NCI-H2107 treated with DMSO at 0.1 percent for 48 hours (cell line): ENCODE results near the gene ERN1.
"Not testable (repeated sequence)": the region's sequence is repeated elsewhere in the genome, so short reads cannot be mapped to it uniquely, and the experiment has no call there.

Experiments
- DNase-seq: peaks from one replicate; lab custom pipeline; 2025; ENCODE audit not compliant: unreplicated experiment; lab: John Stamatoyannopoulos, UW

The ERN1 gene

DNA sequence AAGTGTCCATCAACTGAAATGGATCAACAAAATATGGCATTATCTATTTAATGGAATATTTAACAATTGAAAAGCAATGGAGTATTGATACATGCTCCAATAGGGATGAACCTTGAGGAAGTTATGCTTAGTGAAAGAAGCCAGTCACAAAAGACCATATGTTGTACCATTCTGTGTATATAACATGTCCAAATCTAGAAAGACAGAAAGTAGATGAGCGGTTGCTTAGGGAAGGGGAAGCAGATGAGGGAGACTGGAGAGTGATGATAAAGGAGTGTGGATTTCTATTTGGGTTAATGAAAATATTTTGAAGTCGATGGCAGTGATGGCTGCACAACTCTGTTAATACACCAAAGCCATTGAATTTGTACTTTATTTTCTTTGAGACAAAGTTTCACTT, 8.5 kb upstream of the ERN1 start:
- DNase-seq = no peak

DNA sequence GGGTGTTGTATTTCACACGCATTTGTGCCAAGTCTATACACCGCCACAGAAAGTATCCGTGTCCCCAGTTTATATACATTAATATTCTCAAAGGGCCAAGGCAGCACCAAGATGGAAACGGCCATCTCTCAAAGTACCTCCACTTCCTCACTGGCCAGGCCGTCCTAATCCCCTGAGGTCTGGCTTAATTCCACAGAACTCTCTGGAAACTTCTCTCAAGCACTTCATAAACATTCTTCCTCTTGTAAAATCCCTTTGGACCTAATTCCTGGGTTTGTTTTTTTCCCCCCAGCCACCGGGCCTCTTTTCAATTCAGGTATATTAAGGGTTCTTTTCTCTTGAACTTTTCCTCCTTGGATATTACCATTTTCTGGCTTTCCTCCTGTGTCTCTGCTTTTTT, 5.1 kb upstream of the ERN1 start:
- DNase-seq = no peak

DNA sequence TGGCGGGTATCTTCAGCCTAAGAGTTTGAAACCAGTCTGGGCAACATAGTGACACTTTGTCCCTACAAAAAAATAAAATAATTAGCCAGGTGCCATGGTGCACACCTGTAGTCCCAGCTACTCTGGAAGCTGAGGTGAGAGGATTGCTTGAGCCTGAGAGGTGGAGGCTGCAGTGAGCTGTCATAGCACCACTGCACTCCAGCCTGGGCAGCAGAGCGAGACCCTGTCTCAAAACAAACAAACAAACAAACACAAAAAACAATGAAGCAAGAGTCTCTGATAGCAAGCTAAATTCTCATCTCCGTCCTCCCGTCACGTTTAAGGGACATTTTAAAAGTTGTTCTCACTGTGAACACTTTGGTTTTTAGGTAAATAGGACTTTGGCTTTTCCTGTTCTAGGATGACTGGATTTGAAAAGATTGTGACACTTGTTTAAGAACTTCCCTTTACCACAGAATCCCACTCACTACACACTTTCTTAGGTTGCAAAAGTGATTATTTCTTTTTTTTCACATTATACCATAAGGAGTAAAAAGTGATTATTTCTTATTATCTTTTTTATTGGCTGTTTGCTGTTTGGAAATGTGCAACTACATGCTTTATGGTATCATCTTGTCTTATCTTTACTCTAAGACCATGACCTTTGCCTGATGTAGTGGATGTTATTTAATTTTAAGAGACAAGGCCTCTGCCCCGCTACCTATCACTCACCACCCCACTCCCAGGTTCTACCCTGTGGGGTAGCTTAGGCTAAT, 4.4 kb upstream of the ERN1 start:
- DNase-seq = no peak

DNA sequence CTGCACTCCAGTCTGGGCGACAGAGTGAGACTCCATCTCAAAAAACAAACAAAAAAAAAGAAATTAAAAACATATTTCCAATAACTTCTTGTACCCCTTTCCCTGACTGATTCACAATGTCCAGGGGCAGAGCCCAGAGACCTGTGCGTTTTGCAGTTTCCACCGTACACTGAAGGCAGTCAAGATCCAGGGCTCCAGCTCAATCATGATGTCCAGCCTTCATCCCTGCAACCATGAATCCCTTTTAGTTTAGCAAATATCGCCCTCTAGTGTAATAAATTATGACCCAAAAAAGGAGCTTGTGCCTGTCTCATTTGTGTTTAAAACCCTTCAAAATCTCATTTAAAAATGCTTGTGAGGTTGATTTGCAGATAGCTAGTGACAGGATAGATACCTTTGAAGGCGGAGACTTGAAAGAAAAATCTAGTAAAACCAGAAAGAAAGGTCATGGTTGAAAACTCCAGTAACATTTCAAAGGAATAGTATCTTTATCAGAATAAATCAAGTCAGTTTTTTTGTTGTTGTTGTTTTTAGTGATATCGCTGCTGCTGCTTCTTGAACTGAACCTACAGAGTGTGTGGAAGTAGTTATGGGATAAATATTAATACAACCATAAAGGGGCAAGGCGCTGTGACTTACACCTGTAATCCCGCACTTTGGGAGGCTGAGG, 3.7 kb upstream of the ERN1 start:
- peak; percentile 75 for DNase-seq

DNA sequence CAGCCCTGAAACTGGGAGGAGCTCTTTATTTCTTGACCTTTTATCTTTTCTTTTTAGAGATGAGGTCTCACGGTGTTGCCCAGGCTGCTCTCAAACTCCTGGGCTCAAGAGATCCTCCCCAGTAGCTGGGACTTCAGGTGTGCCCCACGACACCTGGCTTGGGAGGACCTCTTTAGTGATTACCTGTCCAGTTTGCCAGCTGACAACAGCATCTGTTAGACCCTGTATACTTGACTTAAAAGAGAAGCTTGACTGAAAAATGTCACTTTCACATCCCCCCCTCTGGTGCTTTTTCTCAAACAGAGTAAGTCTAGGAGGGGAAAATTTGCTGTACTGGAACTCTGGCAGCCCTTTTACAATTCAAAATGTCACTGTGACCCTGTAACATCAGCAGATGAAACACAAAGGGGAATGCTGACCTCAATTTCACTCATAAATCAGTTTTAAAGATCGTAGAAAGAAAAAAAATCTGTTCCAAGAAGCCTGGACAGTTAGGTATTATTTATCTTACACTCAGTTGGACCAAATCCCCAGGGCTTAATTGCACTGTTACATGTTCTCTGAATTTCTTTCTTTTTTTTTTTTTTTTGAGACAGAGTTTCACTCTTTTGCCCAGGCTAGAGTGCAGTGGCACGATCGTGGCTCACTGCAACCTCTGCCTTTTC, 1.8 kb upstream of the ERN1 start:
- DNase-seq = no peak

DNA sequence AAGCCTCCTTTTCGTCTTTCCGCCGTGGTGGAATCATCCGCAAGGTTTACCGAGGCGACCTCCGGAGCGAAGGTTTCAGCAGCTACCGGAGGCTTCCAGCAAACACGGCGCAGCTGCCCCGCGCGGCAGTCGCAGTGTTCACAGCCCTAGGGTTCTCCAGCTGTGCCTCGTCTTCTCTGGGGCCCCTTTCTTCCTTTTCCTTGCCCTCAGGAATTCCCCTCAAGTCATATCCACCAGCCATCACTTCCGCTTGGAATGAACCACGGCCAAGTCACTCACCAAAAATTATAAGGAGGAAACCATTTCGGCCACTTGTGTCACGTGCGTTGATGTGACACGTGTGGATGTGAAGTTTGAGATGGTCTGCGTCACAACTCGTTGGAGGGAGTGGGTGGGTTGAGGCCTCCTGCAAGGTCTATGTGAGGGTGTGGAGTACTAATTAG, 636 bp upstream of the ERN1 start:
- DNase-seq = no peak

DNA sequence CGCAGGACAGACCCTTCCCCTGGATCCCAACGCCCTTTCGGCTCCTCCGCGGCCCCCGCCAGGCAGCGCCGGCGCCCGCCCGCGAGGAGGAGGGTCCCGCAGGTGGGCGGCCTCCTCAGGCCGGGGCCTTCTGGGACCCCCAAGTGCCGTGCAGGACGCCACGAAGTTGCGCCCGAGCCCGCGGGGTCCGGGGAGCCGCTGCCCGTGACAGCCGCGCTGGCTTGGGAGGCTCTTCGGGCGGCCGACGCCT, 504 bp downstream of the ERN1 start:
- no peak for DNase-seq

DNA sequence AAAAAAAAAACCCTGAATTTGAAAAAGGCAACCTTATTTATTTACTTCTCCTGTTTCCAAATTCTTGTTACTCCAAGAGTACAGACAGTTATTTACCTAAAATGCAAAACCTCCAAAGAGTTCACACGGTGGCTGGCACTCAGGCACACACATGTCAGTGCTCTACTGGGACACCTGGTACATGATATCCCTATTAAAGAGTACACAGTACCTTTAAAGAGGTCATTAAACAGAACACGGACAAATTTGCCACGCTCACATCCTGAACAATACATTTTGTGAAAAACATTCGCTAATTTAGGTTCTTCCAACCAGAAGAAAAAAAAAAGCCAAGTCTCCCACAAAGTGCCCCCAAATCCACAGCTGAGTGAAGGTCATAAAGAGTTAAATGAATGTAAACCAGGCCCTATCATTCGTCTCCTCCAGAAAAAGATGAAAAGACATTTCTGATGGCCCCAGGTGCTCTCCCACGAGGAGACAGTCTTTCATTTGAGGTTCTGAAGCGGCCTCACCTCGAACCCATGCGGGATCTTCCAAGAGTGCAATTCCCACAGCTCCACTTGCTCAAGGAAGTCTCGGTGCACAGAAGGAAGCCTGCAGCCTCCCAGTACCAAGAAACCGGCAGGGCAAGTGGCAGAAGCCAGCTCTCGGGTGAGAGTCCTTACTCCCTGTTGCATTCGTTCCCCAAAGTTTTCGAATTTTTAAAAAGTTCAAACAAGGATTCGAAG, 993 bp downstream of the ERN1 start:
- DNase-seq = no peak

DNA sequence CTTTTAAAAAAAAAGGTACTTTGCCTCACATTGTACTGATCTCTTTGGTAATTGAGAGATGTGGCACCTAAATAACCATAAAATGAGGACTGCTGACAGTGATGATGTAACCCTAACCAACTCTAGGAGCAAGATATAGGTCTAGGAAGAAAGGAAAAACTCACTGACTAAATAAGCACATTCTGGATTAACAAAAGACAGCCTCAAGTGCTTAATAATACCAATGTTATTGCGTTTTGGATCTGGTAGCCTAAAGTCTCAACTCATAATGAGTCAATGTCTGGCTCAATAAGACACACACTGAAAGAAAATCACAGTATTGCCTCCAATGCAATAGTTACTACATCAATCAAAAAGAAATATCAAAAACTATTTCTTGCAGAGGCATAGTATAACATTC, 3.0 kb downstream of the ERN1 start:
- no peak for DNase-seq

DNA sequence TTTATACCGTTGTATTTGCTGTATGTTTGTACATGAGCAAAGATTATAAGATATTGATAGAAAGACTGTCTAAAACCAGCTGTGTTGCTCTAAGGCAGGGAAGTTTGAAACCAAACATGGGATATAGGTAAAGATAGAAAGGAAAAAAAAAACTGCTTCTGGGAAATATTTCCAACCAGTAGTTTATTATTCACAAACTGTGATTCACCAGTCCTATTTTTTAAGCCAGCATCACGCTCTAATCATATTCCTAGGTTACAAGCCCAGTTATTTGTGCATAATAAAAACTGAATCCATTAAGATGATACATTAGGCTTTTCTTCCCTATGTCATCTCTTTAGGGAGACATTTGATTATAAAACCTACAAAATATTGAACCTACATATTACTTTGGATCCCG, 4.0 kb downstream of the ERN1 start:
- no peak for DNase-seq

DNA sequence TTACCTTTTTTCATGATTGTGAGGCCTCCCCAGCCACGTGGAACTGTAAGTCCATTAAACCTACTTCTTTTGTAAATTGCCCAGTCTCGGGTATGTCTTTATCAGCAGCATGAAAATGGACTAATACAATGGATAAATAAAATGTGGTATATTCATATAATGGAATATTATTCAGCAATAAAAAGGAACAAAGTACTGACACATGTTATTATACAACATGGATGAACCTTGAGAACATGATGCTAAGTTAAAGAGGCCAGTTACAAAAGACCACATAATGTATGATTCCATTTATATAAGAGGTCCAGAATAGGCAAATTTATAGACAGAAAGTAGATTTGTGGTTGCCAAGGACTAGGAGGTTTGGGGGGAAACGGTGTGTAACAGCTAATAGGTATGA, 5.3 kb downstream of the ERN1 start:
- no peak for DNase-seq

DNA sequence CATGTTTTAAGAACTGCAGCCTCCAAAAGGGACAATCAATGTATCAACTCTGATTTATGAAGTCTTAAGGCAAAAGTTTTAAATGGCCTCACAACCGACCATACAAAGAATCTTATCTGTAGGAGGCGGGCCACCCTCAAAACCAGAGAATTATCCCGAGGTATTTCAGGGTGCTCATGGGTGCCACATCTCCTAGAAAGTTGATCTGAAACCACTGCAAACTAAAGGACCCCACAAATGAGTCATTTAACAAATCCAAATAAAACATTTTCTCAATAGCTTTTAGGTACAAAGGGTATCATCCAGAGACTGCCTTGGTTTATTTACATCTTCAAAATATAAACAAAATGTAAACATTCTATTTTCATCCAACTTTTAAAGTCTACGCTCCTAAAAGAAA, 6.8 kb downstream of the ERN1 start:
- DNase-seq = no peak

DNA sequence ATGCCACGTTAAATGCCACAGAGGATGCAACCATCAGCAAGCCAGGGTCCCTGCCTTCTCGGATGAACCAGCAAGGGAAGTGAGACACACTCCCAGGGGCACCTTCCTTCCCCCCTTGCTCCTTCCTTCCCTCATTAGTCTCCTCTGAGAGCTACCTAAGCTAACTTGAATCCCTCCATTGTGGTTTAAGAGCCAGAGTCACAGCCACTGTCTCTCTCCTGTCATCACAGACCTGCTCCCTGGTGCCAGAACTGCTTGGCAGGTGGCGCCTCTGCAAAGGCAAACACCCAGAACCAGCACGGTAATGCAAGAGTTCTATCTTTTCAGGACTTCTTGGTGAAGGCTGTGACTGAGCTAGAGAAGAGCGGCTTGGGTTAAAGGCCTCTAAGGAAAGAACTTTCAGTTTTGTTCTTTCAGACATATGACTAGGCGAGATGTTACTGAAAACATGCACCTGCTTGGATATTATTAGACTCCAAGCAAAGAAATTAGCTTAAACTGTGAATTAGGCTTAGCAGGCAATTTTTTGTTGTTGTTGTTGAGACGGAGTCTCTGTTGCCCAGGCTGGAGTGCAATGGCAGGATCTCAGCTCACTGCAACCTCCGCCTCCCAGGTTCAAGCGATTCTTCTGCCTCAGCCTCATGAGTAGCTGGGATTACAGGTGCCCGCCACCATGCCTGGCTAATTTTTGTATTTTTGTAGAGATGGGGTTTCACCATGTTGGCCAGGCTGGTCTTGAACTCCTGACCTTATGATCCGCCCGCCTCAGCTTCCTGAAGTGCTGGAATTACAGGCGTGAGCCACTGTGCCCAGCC, 8.8 kb downstream of the ERN1 start:
- DNase-seq = not testable (repeated sequence)

DNA sequence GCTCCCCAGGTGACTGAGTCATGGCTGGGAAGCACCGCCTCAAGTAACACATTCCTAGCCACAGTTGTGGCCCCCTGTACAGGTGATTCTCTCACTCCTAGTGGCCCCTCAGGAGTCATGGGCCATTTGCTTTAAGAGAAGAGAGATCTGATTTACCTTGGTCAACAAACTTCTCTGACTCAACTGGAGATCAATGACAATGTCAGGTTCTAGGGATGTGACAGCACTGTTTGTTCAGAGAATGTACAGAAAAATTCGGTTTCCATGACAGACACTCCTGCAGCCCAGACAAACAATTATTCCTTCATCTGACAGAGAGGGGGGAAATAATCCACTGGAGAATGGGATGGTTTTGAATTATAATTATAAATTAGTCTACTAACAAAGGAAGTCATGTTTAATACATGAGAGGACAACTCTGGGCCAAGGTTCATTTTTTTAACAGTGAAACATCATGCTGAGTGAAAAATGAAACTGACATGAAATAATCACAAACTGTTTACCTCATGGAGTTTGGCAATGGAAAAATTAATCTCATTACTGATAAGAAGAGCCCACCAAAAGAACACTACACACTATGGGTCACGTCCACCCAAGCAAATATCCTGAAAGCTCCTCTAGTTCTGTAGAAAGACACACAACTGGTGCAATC, 9.7 kb downstream of the ERN1 start:
- no peak for DNase-seq

DNA sequence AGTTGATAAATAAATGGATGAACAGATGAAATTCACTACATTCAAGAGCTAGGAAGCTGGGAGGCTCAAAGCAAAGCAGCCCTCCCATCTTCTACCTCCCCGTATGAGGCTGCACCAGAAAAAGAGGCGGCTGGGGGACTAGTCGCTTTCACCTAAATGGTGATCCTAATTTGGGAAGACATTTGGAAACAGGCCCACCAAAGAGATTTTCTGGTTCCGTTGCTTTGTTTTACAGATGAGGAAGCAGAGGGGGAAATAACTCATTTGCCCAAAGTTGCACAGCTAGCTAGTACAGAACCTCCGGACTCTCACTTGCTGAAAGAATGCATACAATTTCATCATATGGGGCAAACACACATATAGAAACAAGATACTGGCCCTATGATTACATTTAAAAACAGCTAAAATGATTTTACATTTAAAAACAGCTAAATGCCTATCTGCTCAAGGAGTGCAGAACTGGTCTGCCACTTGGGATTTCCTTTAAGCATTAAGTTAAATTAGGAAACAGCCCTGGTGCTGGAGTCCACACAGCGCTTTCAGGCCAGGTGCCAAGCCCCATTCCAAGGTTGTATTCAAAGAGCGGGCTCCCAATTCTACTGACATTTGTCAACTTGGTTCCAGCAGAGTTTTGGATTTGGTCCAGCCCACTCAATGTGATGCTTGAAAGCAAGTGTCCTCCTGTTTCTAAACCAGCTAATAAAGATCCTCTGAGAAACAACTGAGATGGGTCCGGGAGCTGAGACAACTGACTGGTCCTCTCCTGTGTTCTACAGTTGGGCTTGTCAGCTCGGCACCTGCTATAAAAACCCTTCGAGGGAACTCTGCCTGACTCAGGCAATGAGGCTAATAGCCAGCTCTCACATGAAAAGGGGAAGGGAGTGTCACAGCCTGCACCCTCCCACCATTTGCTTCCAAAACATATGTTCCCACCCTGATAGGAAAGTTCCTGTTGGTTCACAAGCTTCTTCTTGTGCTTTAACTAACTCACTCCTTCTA, 11.7 kb downstream of the ERN1 start:
- peak; percentile 63 for DNase-seq

DNA sequence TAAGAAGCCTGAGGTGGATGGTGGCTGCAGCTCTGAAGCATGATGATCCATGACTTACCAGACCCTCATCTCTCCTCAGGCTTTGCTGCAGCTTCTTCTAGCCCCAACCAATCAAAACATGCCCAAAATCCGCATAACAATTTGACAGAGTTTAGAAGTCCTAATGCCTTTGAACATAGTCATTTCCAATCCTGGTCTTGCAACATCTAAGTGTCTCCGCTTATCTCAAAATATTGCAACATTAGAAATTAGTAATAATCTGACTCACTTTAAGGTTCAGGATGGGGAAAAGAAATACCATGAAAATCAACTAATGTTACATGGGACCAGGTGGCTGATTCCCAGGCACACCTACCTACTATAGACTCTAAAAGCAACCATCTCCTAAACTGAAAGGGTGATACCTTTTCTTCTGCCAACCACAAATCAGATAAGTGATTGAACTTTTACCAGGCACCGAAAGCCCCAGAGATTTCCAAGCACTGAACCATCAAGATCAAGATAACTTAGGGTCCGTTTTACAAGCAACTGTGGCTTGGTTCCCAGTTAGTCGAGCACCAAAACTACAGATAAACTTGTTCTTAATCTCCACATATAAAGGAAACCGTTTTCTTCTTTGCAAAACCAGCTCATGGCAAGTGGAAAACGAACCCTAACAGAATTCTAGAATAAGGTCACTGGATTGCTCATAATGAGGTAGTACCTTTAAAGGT, 14.0 kb downstream of the ERN1 start:
- no peak for DNase-seq

DNA sequence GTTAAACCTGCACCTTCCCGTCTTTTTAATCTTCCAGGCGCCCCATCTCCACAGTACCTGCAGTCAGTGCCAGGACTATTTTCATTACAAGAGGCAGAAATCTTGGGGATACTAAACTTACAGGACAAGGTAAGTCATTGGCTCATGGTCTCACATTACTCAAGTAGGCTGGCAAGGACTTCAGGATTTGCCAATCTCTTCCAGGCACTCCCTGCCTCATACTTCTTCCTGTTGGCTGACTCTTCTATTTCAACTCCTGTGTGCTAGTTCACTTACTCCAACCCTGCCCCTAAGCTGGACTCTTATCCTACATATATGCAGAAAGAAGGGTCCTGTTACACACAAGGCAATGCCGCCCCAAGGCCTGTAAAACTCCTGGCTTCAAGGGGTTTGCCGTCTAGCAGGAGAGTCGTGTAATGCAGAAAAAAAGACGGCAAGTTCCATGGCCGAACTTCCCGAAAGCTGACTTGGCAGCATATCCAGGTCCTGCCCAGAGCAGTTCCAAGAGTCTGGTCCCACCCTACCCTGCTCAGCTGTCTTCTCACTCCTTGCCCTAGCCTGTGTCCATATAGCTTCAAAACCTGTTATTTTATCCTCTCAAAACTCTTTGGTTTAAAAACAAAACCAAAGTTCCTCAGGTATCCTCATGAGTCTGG, 14.8 kb downstream of the ERN1 start:
- no peak for DNase-seq

DNA sequence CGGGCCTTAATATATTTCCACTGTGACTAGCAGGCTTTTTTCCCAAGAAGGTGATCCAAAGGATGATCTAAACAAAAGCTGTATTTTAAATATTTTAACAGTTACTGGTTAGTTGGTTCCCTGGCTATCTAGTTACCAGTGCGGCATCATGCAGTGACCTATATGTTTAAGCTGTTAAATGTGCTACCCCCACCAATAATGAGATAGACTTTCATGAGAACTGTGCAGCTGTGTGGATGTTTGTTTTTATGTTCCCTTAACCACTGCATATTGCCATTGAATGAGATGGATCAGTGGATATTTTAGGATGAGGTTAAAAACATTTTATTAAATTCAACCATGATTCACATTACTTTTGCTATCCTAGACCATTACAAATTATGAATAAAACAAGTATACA, 16.9 kb downstream of the ERN1 start:
- no peak for DNase-seq
